Measurements from ENCODE around the gene OR7A17.

The OR7A17 gene

DNA sequence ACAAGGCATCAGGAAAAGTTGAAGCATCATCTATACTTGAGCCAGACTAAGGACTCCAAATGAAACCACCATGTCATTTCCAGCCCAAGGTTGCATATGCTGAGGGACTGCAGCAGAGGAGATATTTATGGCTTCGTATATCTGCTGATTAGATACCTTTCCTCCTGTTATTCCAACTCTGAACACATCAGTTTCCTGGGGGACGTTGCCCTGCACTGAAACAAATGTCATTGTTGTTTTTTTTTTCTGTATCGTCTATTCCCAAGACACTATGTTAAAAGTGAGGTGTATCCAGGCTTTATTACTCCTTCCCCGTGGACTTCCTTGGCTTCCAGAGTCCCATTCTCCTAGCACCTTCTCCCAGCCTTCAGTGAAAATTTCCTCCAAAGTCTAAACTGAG lies at the start of gene OR7A17:
Gene OR7A17, minus strand, starts transcription at position 101 of the 400 bp plus-strand sequence. CDS start 4,777 bp downstream, outside the sequence.
- no peak for DNase-seq (ENCODE audit: low spot score)

DNA sequence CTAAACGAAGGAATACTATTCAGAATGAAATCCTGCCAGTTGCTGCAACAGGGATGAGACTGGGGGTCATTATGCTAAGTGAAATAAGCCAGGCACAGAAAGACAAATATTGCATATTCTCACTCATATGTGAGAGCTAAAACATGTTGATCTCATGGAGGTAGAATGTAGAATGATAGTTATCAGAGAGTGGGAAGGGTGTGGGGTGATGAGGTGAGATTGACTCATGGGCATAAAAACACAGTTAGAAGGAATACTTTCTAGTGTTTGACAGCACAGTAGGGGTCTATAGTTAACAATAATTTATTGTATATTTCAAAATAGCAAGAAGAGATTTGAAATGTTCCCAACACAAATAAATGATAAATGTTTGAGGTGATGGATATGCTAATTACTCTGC lies 47.6 kb upstream of the OR7A17 start:
- no peak for DNase-seq (ENCODE audit: low spot score)

- DNase-seq (ENCODE audit: low spot score), result no peak
These were observed 30.9 kb upstream of the OR7A17 start for GRCh38 chr19:14916848-14917247.

GRCh38 chr19:14915116-14915515 lies 29.2 kb upstream of the OR7A17 start:
- DNase-seq (ENCODE audit: low spot score), result no peak

- DNase-seq (ENCODE audit: low spot score), result no peak
These were observed 20.8 kb upstream of the OR7A17 start for GRCh38 chr19:14906711-14907110.

DNA sequence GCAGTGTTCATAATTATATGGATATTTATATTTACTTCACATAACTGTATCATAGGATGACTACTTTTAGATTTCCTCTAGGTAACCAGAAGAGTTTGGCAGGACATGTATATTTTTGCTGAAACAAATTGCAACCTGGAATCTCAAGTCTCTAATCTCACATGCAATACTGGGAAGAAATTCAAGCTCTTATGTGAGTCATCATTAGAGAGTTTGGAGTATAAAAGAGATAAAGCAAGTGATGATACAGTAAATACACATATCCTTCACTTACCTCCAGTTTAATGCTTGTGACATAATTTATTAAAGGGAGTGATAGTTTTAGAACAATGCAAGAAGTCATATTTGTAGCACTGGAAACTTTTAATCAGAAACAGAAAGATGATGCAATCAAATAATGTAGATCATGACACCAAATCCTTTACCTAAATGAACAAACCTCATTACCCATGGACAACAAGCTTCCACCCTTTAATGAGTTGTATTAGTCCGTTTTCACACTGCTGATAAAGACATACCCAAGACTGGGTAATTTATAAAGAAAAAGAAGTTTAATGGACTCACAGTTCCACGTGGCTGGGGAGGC lies 15.8 kb upstream of the OR7A17 start:
- DNase-seq (ENCODE audit: low spot score), result no peak

- no peak for DNase-seq (ENCODE audit: low spot score)
These were observed 4.9 kb upstream of the OR7A17 start for GRCh38 chr19:14890643-14891379.

DNA sequence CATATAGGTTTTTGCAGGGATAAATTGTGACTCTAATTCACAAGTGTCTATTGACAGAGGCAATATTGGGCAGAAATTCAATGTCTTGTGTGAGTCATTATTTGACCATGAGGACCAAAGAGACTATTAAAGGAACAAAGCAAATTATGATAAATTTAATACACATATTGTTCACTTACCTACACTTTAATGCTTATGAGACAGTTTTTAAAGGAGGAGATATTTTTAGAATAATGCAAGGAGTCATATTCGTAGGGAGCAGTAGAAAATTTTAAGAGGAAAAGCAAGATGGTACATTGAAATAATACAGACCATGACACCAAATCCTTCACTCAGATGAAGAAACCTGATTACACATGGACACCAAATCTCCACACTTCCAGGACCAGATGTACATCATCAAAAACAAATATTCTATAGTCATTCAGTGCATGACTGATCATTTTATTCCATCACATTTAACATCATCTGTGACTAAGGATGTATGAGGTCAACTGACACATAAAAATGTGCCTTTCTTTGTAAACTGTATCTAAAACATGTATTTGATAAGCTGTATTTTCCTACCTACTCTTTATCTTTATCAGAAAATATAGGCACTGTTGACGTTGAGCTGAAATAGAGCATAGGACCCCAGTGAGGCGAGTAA lies 4.2 kb upstream of the OR7A17 start:
- no peak for DNase-seq (ENCODE audit: low spot score)

- no peak for DNase-seq (ENCODE audit: low spot score)
These were observed 14.2 kb downstream of the OR7A17 start for GRCh38 chr19:14871619-14872230.

DNA sequence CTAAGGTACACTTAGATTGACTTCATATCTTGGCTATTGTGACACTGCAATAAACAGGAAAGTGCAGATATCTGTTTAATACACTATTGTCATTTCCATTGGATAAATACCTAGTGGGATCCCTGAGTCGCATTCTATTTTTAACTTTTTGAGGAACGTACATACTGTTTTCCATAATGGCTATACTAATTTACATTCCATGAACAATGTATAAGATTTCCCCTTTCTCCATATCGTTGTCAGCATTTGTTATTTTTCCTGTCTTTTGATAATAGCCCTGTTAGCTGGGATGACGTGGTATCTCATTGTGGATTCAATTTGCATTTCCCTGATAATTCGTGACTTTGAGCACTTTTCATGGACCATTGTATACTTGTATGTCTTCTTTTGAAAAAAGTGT lies 17.4 kb downstream of the OR7A17 start:
- no peak for DNase-seq (ENCODE audit: low spot score)

DNA sequence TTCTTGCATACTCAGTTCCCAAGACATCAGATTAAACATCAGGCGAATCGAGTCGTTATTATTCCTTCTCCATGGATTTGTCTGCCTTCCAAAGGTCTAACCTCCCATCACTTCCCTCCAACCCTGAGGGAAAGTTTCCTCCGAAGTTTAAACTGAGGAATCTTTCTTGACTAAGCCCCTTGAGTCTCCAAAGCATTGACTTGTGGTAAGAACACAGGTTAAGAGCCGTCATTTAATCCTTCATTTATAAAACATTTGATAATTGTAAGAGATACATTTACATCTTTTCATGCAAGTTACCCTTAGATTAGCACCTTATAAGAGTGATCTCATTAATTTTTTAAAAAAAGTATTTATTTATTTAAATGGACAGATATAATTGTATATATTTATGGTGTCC lies 37.1 kb downstream of the OR7A17 start, which contains the start of gene OR7A10:
Gene OR7A10, minus strand, starts transcription at position 101 of the 400 bp plus-strand sequence. CDS start 7,045 bp downstream, outside the sequence.
- no peak for DNase-seq (ENCODE audit: low spot score)

GRCh38 chr19:14843578-14843977 lies 42.4 kb downstream of the OR7A17 start:
- DNase-seq (ENCODE audit: low spot score), result no peak

- DNase-seq (ENCODE audit: low spot score), result no peak
These were observed 42.8 kb downstream of the OR7A17 start for GRCh38 chr19:14843169-14843568.

DNA sequence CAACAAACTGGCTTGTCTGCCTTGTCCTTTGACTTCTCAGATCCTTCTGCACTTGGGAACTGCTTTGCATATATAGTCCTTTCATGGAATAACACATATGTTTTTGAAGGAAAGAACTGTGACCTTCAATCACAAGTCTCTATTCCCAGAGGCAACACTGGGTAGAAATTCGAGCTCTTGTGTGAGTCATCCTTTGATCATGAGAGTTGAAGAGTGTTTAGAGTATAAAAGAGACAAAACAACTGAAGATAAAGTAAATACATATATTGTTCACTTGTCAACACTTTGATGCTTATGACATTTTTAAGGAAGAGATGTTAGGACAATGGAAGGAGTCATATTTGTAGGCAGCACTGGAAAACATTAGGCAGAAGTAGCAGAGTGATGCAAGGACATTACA lies 45.7 kb downstream of the OR7A17 start:
- no peak for DNase-seq (ENCODE audit: low spot score)

- no peak for DNase-seq (ENCODE audit: low spot score)
These were observed 48.5 kb downstream of the OR7A17 start for GRCh38 chr19:14837391-14837790.

- no peak for DNase-seq (ENCODE audit: low spot score)
These were observed 50.9 kb downstream of the OR7A17 start, which contains the start of the genes OR7A5 and OR7C1 for GRCh38 chr19:14835011-14835410. Gene OR7A5 (minus strand): TSS chr19:14835185. CDS start chr19:14828241, 6,944 bp downstream. Gene OR7C1 (minus strand): TSS chr19:14835185. CDS start chr19:14800136, 35,049 bp downstream.

DNA sequence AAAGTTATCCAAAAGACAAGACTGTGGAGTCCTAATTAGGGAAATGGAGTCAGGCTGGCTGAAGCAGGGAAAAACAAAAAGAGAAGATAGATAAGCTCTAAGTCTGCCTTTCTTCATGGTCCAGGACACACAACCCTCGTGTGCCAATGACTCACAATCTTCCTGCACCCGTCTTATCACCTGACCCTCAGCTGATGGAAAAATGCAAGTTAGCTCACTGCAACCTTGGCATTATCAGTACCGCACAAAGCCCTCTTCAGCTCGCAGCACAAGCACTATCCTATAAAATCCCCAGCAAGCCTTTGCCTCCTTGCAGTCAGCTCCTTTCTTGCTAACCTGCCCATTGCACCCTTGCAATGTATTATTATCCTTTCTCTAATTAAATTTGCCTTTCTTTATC lies 55.2 kb downstream of the OR7A17 start:
- no peak for DNase-seq (ENCODE audit: low spot score)

All from CD4-positive, alpha-beta T cell treated with Interleukin-6 at 100 ng/mL for 8 hours (primary cell).